Activated CD8-positive, alpha-beta T cell treated with anti-CD3 and anti-CD28 coated beads, Interleukin-2, amount 10 ng/mL, durations not matched to agents 7 days and 5 days (primary cell): ENCODE measurements around the gene EPHA1. TPM values are rescaled to one million over a fixed set of nuclear protein-coding genes. Genes with fewer than 3 reads are reported as not detected.
"Not testable (repeated sequence)": the region's sequence is repeated elsewhere in the genome, so short reads cannot be mapped to it uniquely, and the experiment has no call there.

Experiments used
- ATAC-seq: fragments of 150-1000 bp; cut with Tn5 transposase; one replicate; pipeline ENCODE4 v1.10.0; 2021; ENCODE audit warnings: moderate library complexity
- CTCF ChIA-PET: fragments of 350-600 bp; sonication (Branson Sonifier 250); formaldehyde crosslinking; loops from one replicate; lab custom pipeline; 2021; ENCODE audit warnings: antibody characterized with exemption; lab: Charles Lee
- POLR2A ChIA-PET: fragments of 350-600 bp; sonication (Branson Sonifier 250); formaldehyde crosslinking; loops from one replicate; lab custom pipeline; 2021; ENCODE audit warnings: antibody characterized with exemption; lab: Charles Lee
- DNase-seq: peaks from one replicate; pipeline ENCODE4 v3.0.0-alpha.2; 2020
- H3K27ac Mint-ChIP-seq: one replicate; pipeline ENCODE4 v1.8.0; 2021; ENCODE audit warnings: mild to moderate bottlenecking, mixed read lengths
- H3K27me3 Mint-ChIP-seq: one replicate; pipeline ENCODE4 v1.8.0; 2021; ENCODE audit warnings: low read depth, mixed read lengths
- H3K36me3 Mint-ChIP-seq: one replicate; pipeline ENCODE4 v1.8.0; 2021; ENCODE audit warnings: low read depth, mixed read lengths
- H3K4me1 Mint-ChIP-seq: one replicate; pipeline ENCODE4 v1.8.0; 2021; ENCODE audit warnings: low read depth, mixed read lengths
- H3K4me3 Mint-ChIP-seq: one replicate; pipeline ENCODE4 v1.8.0; 2021; ENCODE audit warnings: mild to moderate bottlenecking, mixed read lengths
- H3K9me3 Mint-ChIP-seq: one replicate; pipeline ENCODE4 v1.8.0; 2022; ENCODE audit warnings: mixed read lengths; ENCODE audit not compliant: insufficient read depth
- total RNA-seq, 2 experiments: library from RNA; stranded (reverse); gene quantifications; one replicate each; pipeline ENCODE4 v1.2.3, GENCODE V29; 2021

EPHA1 gene
- total RNA-seq, 2 experiments from 2014 or later: 12.4 to 15.7 TPM

GRCh38 chr7:143415209-143415608, 6.6 kb upstream of the EPHA1 start:
- DNase-seq, ATAC-seq, H3K27me3 Mint-ChIP-seq, H3K4me1 Mint-ChIP-seq, H3K4me3 Mint-ChIP-seq, H3K9me3 Mint-ChIP-seq, POLR2A ChIA-PET, H3K27ac Mint-ChIP-seq, H3K36me3 Mint-ChIP-seq: not testable (repeated sequence)
- CTCF ChIA-PET: interaction anchor here (0.9 to 5.1 kb wide), 12 partner anchors 19 to 200 kb away, joined by 3 to 88 read pairs (median 6); partner anchors contain the start of gene ZYX

- DNase-seq (no peak), ATAC-seq (no peak)
- POLR2A ChIA-PET: no interaction called here
- Mint-ChIP-seq H3K36me3 (no peaks in the 10 kb centered on the region), H3K4me3 (no peak overlapping the region), H3K9me3 (no peaks in the 10 kb centered on the region), H3K27me3 (no peaks in the 10 kb centered on the region), H3K27ac (no peak overlapping the region), H3K4me1 (peaks cover 25% of the 10 kb centered on the region)
- CTCF ChIA-PET: no interaction called here
Measured at GRCh38 chr7:143413123-143413522, 4.5 kb upstream of the EPHA1 start.

GRCh38 chr7:143411976-143412708, 3.5 kb upstream of the EPHA1 start:
- peaks cover 34% of the 10 kb centered on the region for H3K4me1 Mint-ChIP-seq
- no peaks in the 10 kb centered on the region for H3K9me3 Mint-ChIP-seq
- ATAC-seq: no peak
- peaks cover under 1% of the 10 kb centered on the region for H3K27me3 Mint-ChIP-seq
- POLR2A ChIA-PET: no interaction called here
- peaks cover 2% of the 10 kb centered on the region for H3K36me3 Mint-ChIP-seq
- no peak overlapping the region for H3K4me3 Mint-ChIP-seq
- H3K27ac Mint-ChIP-seq: no peak overlapping the region
- CTCF ChIA-PET: interaction anchor here (1.5 kb wide), 1 partner anchor 197 kb away, joined by 3 read pairs; no protein-coding TSS in a partner anchor
- no peak for DNase-seq

GRCh38 chr7:143410521-143411004, 1.9 kb upstream of the EPHA1 start:
- no peaks in the 10 kb centered on the region for H3K9me3 Mint-ChIP-seq
- peaks cover 49% of the 10 kb centered on the region for H3K4me1 Mint-ChIP-seq
- H3K27me3 Mint-ChIP-seq: peaks cover 2% of the 10 kb centered on the region
- ChIA-PET CTCF (interaction anchor here (0.8 to 2.2 kb wide), 3 partner anchors 170 to 195 kb away, joined by 3 to 12 read pairs (median 3); no protein-coding TSS in a partner anchor), POLR2A (no interaction called here)
- H3K4me3 Mint-ChIP-seq: no peak overlapping the region
- no peak for DNase-seq
- H3K36me3 Mint-ChIP-seq: peaks cover 4% of the 10 kb centered on the region
- ATAC-seq: no peak
- H3K27ac Mint-ChIP-seq: no peak overlapping the region

GRCh38 chr7:143408252-143408685, 387 bp downstream of the EPHA1 start:
- peaks cover 4% of the 10 kb centered on the region for H3K36me3 Mint-ChIP-seq
- H3K9me3 Mint-ChIP-seq: no peaks in the 10 kb centered on the region
- H3K4me3 Mint-ChIP-seq: peak overlapping the region; percentile 79
- peaks cover 56% of the 10 kb centered on the region for H3K4me1 Mint-ChIP-seq
- peak; percentile 20 for ATAC-seq
- peak overlapping the region; percentile 79 for H3K27ac Mint-ChIP-seq
- H3K27me3 Mint-ChIP-seq: peaks cover 2% of the 10 kb centered on the region
- no peak for DNase-seq
- ChIA-PET POLR2A (interaction anchor here (0.6 to 3.9 kb wide), 9 partner anchors 12 to 120 kb away, joined by 3 to 18 read pairs (median 8); partner anchors contain the start of gene CASP2), CTCF (interaction anchor here (0.9 to 5.2 kb wide), 12 partner anchors 8 to 168 kb away, joined by 3 to 45 read pairs (median 8); partner anchors contain the start of gene ZYX)

- Mint-ChIP-seq H3K4me3 (peak overlapping the region; percentile 79), H3K36me3 (peaks cover 4% of the 10 kb centered on the region), H3K27me3 (peaks cover 2% of the 10 kb centered on the region), H3K4me1 (peaks cover 56% of the 10 kb centered on the region), H3K9me3 (no peaks in the 10 kb centered on the region), H3K27ac (peak overlapping the region; percentile 79)
- peak; percentile 62 for DNase-seq
- peak; percentile 71 for ATAC-seq
- POLR2A ChIA-PET: interaction anchor here (0.6 to 3.9 kb wide), 10 partner anchors 13 to 119 kb away, joined by 3 to 18 read pairs (median 6); partner anchors contain the start of gene CASP2
- CTCF ChIA-PET: interaction anchor here (0.7 to 5.2 kb wide), 13 partner anchors 9 to 167 kb away, joined by 3 to 45 read pairs (median 7); partner anchors contain the start of gene ZYX
Measured at GRCh38 chr7:143407287-143408251, 1.1 kb downstream of the EPHA1 start.

GRCh38 chr7:143406002-143406357, 2.7 kb downstream of the EPHA1 start:
- ATAC-seq (no peak), DNase-seq (no peak)
- peaks cover 2% of the 10 kb centered on the region for H3K27me3 Mint-ChIP-seq
- no peaks in the 10 kb centered on the region for H3K9me3 Mint-ChIP-seq
- H3K4me1 Mint-ChIP-seq: peaks cover 53% of the 10 kb centered on the region
- no peak overlapping the region for H3K4me3 Mint-ChIP-seq
- H3K27ac Mint-ChIP-seq: no peak overlapping the region
- ChIA-PET CTCF (interaction anchor here (0.9 to 5.2 kb wide), 7 partner anchors 11 to 166 kb away, joined by 4 to 45 read pairs (median 12); partner anchors contain the start of gene ZYX), POLR2A (interaction anchor here (1.0 to 3.9 kb wide), 4 partner anchors 10 to 31 kb away, joined by 3 to 18 read pairs (median 14); no protein-coding TSS in a partner anchor)
- H3K36me3 Mint-ChIP-seq: peaks cover 4% of the 10 kb centered on the region

GRCh38 chr7:143405173-143406001, 3.3 kb downstream of the EPHA1 start:
- POLR2A ChIA-PET: interaction anchor here (1.0 to 3.9 kb wide), 4 partner anchors 9 to 30 kb away, joined by 3 to 18 read pairs (median 6); no protein-coding TSS in a partner anchor
- CTCF ChIA-PET: interaction anchor here (0.9 to 5.2 kb wide), 7 partner anchors 11 to 165 kb away, joined by 3 to 45 read pairs (median 6); partner anchors contain the start of gene ZYX
- Mint-ChIP-seq H3K27me3 (peaks cover 2% of the 10 kb centered on the region), H3K27ac (no peak overlapping the region), H3K4me1 (peaks cover 49% of the 10 kb centered on the region), H3K36me3 (peaks cover 4% of the 10 kb centered on the region), H3K9me3 (no peaks in the 10 kb centered on the region), H3K4me3 (no peak overlapping the region)
- DNase-seq: no peak
- ATAC-seq: no peak

- not testable (repeated sequence) for H3K9me3 Mint-ChIP-seq, H3K27ac Mint-ChIP-seq, H3K4me3 Mint-ChIP-seq, H3K36me3 Mint-ChIP-seq, ATAC-seq, H3K27me3 Mint-ChIP-seq, DNase-seq
- ChIA-PET CTCF (interaction anchor here (1.2 to 2.9 kb wide), 6 partner anchors 13 to 187 kb away, joined by 3 to 13 read pairs (median 5); no protein-coding TSS in a partner anchor), POLR2A (interaction anchor here (0.9 to 1.9 kb wide), 2 partner anchors 13 to 23 kb away, joined by 3 to 5 read pairs; no protein-coding TSS in a partner anchor)
- peaks cover 23% of the 10 kb centered on the region for H3K4me1 Mint-ChIP-seq
Measured at GRCh38 chr7:143402233-143402632, 6.4 kb downstream of the EPHA1 start.

GRCh38 chr7:143401265-143401664, 7.4 kb downstream of the EPHA1 start:
- H3K27me3 Mint-ChIP-seq: no peaks in the 10 kb centered on the region
- peaks cover 6% of the 10 kb centered on the region for H3K36me3 Mint-ChIP-seq
- CTCF ChIA-PET: interaction anchor here (1.4 to 2.9 kb wide), 5 partner anchors 13 to 186 kb away, joined by 4 to 13 read pairs (median 6); no protein-coding TSS in a partner anchor
- H3K27ac Mint-ChIP-seq: no peak overlapping the region
- no peak for DNase-seq
- H3K4me3 Mint-ChIP-seq: no peak overlapping the region
- POLR2A ChIA-PET: no interaction called here
- H3K9me3 Mint-ChIP-seq: no peaks in the 10 kb centered on the region
- ATAC-seq: no peak
- peaks cover 13% of the 10 kb centered on the region for H3K4me1 Mint-ChIP-seq
